Calu3 (cell line): Measurements from ENCODE around the gene FBXO45. TPM values are rescaled to one million over a fixed set of nuclear protein-coding genes. Genes with fewer than 3 reads are reported as not detected.
A peak's percentile ranks its signal among the peaks of the same experiment; 100 is the strongest.
"Not testable (repeated sequence)": the region's sequence is repeated elsewhere in the genome, so short reads cannot be mapped to it uniquely, and the experiment has no call there.

Experiments
- Bru-seq: library from RNA; stranded (reverse); fragments of 400-500 nt; gene quantifications from one replicate; lab custom pipeline; 2021; lab: Mats Ljungman, UMichigan
- BruChase-seq, 2 experiments: library from RNA; stranded (reverse); fragments of 400-500 nt; gene quantifications; one replicate each; lab custom pipeline; 2021; lab: Mats Ljungman, UMichigan
- BruUV-seq: library from RNA; stranded (reverse); fragments of 400-500 nt; replicated peaks from 2 replicates; lab custom pipeline; 2021; lab: Mats Ljungman, UMichigan
- CTCF ChIA-PET: fragments of 300-600 bp; sonication (Branson Sonifier 250); formaldehyde crosslinking; loops from one replicate; lab custom pipeline; 2022; ENCODE audit warnings: antibody characterized with exemption; lab: Charles Lee
- DNase-seq: peaks from one replicate; pipeline ENCODE4 v3.0.0; 2022
- H3K27ac Mint-ChIP-seq: one replicate; pipeline ENCODE4 v1.8.0; 2022; ENCODE audit warnings: mixed read lengths; ENCODE audit not compliant: unreplicated experiment
- H3K27me3 Mint-ChIP-seq: one replicate; pipeline ENCODE4 v1.8.0; 2022; ENCODE audit warnings: mixed read lengths; ENCODE audit not compliant: unreplicated experiment
- H3K36me3 Mint-ChIP-seq: one replicate; pipeline ENCODE4 v1.8.0; 2022; ENCODE audit warnings: mild to moderate bottlenecking, moderate library complexity, mixed read lengths; ENCODE audit not compliant: insufficient read depth, unreplicated experiment
- H3K4me1 Mint-ChIP-seq: one replicate; pipeline ENCODE4 v1.8.0; 2022; ENCODE audit warnings: mild to moderate bottlenecking, low read depth, mixed read lengths; ENCODE audit not compliant: unreplicated experiment
- H3K4me3 Mint-ChIP-seq: one replicate; pipeline ENCODE4 v1.8.0; 2022; ENCODE audit warnings: mild to moderate bottlenecking, low read depth, moderate library complexity, mixed read lengths; ENCODE audit not compliant: unreplicated experiment
- H3K9me3 Mint-ChIP-seq: one replicate; pipeline ENCODE4 v1.8.0; 2022; ENCODE audit warnings: low read depth, mixed read lengths; ENCODE audit not compliant: unreplicated experiment
- intact Hi-C: fragments of 100-400 bp; cut with micrococcal nuclease; formaldehyde crosslinking; loops from one replicate; pipeline ENCODE4 v1.10.0; 2022; ENCODE audit not compliant: unreplicated experiment
- long read RNA-seq: library from polyadenylated mRNA; stranded (forward); transcript quantifications from one replicate; pipeline ENCODE4 v2.0.0, GENCODE V29; 2022
- total RNA-seq: library from RNA; stranded (reverse); gene quantifications from 2 replicates; pipeline ENCODE4 v1.2.3, GENCODE V29; 2022
- TF ChIP-seq, protein P1 (sequence below): fragments of 200-600 bp; IDR thresholded peaks from one replicate; pipeline ENCODE4 v1.8.0; 2022; ENCODE audit warnings: antibody characterized with exemption; ENCODE audit not compliant: unreplicated experiment

FBXO45 gene, protein sequence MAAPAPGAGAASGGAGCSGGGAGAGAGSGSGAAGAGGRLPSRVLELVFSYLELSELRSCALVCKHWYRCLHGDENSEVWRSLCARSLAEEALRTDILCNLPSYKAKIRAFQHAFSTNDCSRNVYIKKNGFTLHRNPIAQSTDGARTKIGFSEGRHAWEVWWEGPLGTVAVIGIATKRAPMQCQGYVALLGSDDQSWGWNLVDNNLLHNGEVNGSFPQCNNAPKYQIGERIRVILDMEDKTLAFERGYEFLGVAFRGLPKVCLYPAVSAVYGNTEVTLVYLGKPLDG
- total RNA-seq (10.8 and 12.1 TPM in 2 replicates), Bru-seq, nascent RNA (percentile 74 among the genes with signal in this experiment), BruChase-seq, experiment 1, labeled RNA remaining after a 6-hour chase (percentile 67 among the genes with signal in this experiment), BruChase-seq, experiment 2, labeled RNA remaining after a 2-hour chase (percentile 83 among the genes with signal in this experiment)
- long read RNA-seq, full-length matches to known transcripts = 13 of 15 reads
- long read RNA-seq, partial matches to known transcripts = 0 of 15 reads
- long read RNA-seq, other reads (novel, unspliced or antisense) = 2 of 15 reads

DNA sequence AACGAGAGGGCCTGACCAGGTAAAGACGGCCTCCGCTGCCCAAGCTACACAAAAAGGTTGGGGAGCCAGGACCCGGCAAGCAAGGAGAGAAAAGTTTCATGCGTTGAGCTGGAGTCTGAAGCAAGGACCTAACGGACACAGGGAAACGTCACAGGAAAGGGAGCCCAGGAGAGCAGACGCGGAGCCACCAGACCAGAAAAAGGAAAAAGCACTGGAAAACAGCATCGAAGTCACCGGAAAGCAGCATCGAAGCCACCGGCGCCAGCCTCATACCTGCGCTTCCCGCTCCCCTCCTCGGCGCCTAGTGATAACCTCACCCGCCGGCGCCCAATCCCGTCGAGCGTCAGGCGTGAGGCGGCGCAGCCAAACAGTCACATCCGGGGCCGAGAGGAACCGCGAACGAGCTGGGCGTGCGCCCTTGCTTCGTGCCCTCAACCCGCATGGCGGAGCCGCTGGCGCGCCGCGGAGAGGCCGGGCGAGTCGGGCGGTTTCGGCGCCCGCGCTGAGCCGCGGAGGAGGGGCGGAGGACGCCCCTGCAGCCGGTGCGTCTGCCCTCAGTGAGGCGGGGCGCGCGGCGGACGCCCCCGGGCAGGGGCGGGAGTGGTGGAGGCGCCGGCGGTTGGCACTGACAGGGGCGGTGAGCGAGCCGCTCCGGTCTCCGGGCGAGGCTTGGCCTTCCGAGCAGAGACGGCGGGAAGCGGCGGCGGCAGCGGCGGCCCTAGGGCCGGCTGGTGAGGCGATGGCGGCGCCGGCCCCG is at the start of gene FBXO45, which contains the start of gene WDR53:
Gene FBXO45 (plus strand): TSS at position 415 of the 757 bp plus-strand sequence. CDS start 325 bp downstream, at position 740.
Gene WDR53 (minus strand): TSS at position 309 of the 757 bp plus-strand sequence. CDS start 7,079 bp downstream, outside the sequence.
- H3K27me3 Mint-ChIP-seq = no peaks in the 10 kb centered on the region
- CTCF ChIA-PET = interaction anchor here (0.5 to 1.6 kb wide), 3 partner anchors 40 to 374 kb away, joined by 3 to 4 read pairs (median 4); partner anchors contain the start of gene NCBP2
- H3K36me3 Mint-ChIP-seq = peaks cover 34% of the 10 kb centered on the region
- H3K4me1 Mint-ChIP-seq = peaks cover 14% of the 10 kb centered on the region
- peak; percentile 96 for DNase-seq
- H3K9me3 Mint-ChIP-seq = no peaks in the 10 kb centered on the region
- BruUV-seq = no TSS peak
- TF ChIP-seq, protein P1, sequence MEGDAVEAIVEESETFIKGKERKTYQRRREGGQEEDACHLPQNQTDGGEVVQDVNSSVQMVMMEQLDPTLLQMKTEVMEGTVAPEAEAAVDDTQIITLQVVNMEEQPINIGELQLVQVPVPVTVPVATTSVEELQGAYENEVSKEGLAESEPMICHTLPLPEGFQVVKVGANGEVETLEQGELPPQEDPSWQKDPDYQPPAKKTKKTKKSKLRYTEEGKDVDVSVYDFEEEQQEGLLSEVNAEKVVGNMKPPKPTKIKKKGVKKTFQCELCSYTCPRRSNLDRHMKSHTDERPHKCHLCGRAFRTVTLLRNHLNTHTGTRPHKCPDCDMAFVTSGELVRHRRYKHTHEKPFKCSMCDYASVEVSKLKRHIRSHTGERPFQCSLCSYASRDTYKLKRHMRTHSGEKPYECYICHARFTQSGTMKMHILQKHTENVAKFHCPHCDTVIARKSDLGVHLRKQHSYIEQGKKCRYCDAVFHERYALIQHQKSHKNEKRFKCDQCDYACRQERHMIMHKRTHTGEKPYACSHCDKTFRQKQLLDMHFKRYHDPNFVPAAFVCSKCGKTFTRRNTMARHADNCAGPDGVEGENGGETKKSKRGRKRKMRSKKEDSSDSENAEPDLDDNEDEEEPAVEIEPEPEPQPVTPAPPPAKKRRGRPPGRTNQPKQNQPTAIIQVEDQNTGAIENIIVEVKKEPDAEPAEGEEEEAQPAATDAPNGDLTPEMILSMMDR = no peak
- H3K27ac Mint-ChIP-seq = peak within 1 kb of the TSS; percentile 96
- intact Hi-C loops = no loop called here
- peak within 1 kb of the TSS; percentile 77 for H3K4me3 Mint-ChIP-seq

DNA sequence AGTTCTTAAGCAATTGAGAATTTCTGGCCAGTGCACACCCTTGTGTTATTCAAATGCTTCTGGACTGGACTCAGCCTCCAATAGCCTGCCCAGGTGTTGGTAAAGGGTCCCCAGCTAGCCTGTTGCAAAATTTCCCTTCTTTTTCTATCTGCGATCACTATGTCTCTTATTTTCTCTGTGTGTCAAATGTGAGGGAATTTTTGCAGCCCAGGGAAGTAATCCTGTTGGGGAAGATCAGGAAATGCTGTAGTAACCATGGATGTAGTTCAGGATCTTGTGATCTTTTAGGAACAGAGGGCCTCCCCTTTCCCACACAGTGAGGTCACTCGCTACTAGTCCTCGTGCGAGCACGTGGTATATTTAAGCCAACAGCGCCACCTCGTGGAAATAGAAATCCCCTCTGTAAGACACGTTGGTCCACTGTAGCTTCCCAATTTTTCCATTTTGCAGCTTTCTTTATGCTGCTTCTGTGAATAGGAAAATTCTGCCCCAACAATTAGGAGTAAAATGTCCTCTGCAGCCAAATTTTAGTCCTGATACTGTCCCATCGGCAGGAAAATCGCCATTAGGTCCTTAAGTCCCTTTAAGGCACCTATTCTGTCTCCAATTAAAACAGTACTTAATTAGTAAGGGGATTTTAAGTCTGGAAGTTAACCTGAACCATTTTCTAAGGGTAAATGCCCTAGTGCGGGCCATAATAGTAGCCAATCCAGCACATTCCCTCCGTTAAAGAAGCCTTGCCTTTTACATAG is 49.3 kb upstream of the FBXO45 start:
- CTCF ChIA-PET = interaction anchor here (0.6 kb wide), 1 partner anchor 446 kb away, joined by 3 read pairs; no protein-coding TSS in a partner anchor
- peaks cover 12% of the 10 kb centered on the region for H3K9me3 Mint-ChIP-seq
- peak; percentile 56 for DNase-seq
- TF ChIP-seq, protein P1 = peak; percentile 30
- no peak overlapping the region for H3K27ac Mint-ChIP-seq
- no peak overlapping the region for H3K4me3 Mint-ChIP-seq
- H3K4me1 Mint-ChIP-seq = no peaks in the 10 kb centered on the region
- no TSS peak for BruUV-seq
- intact Hi-C loops = no loop called here
- H3K27me3 Mint-ChIP-seq = no peaks in the 10 kb centered on the region
- no peaks in the 10 kb centered on the region for H3K36me3 Mint-ChIP-seq

DNA sequence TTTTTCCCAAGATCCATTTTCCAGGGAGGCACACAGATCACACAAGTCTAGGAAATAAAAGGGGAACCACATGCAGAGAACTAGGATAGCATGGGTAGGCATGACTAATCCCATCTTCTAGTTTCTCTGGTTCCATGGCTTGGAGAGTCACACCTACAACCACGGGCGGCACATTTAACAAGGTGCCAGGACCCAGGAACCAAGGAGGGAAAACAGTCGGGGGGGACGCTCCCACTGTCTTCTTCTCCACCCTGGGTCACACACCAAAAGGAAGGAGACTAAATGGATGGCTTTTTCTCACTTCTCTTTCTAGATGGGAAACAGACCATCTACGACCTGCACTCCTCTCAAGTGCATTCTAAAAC is 48.8 kb upstream of the FBXO45 start:
- H3K4me1 Mint-ChIP-seq = no peaks in the 10 kb centered on the region
- intact Hi-C loops = loop anchor here (10.0 kb wide), 1 partner anchor 265 kb away; no protein-coding TSS in a partner anchor
- CTCF ChIA-PET = interaction anchor here (0.6 kb wide), 1 partner anchor 446 kb away, joined by 3 read pairs; no protein-coding TSS in a partner anchor
- DNase-seq = no peak
- H3K27me3 Mint-ChIP-seq = no peaks in the 10 kb centered on the region
- peaks cover 10% of the 10 kb centered on the region for H3K9me3 Mint-ChIP-seq
- TF ChIP-seq, protein P1 = no peak
- no TSS peak for BruUV-seq
- H3K27ac Mint-ChIP-seq = no peak overlapping the region
- H3K4me3 Mint-ChIP-seq = no peak overlapping the region
- no peaks in the 10 kb centered on the region for H3K36me3 Mint-ChIP-seq

DNA sequence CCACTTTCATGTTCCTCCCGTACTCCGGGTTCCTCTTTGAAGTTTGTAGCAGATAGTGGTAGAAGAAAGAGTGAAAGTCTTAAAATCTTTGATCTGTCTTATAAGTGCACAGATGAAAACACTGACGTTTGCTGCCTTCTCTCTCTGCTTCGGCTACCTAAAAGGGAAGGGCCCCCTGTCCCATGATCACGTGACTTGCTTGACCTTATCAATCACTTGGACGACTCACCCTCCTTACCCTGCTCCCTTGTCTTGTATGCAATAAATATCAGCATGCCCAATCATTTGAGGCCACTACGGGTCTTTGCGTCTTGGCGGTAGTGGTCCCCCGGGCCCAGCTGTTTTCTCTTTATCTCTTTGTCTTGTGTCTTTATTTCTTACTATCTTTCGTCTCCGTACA is 47.2 kb upstream of the FBXO45 start:
- H3K27ac Mint-ChIP-seq, H3K27me3 Mint-ChIP-seq, H3K36me3 Mint-ChIP-seq, DNase-seq, BruUV-seq, H3K4me1 Mint-ChIP-seq, H3K4me3 Mint-ChIP-seq, CTCF ChIA-PET: not testable (repeated sequence)
- H3K9me3 Mint-ChIP-seq = peaks cover 10% of the 10 kb centered on the region
- intact Hi-C loops = loop anchor here (10.0 kb wide), 1 partner anchor 266 kb away; no protein-coding TSS in a partner anchor
